Measurements from ENCODE around the gene FDXR. TPM values are rescaled to one million over a fixed set of nuclear protein-coding genes. Genes with fewer than 3 reads are reported as not detected.

The FDXR gene
- total and polyA plus RNA-seq, 2 of the 8 experiments (the other 6 are each of a cell fraction or from before 2014, with no cell fraction given), result 24.2 to 31.4 TPM

DNA sequence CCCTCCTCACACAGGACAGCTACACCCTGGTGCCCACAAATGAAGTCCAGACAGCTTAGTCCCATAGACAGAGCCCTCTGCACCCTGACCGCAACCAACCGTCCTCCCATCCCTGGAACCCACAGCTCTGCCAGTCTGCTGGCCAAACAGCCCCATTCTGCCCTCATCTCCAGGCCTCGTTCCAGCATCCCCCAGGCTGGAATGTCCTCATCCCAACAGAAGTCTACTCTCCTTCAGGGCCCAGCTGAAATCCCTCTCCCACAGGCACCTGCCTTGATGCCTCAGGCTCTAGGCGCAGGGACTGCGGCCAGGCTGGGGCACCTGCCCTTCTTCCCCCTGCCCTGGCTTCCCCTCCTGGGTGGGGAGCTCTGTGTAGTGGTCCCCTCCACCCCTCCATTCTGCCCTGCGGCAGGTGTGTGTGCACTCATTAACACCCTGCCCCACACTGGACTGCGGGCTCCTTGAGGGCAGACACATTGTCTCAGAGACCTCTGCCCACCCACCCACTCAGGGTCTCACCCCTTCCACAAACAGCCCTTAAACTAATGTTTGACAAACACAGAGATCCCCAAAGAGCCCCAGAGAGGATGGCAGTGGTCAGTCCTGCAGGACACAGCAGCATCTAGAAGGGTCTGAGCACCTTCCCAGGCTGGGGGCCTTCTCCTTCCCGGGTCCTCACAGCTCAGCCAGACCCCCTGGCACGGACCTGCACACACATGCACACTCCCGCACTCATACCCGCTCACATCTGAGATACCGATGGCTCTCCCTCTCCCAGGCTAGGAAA lies 13.9 kb downstream of the FDXR start:
- peaks cover 52 to 79% (median 71%) of the 10 kb centered on the region in 4 experiments for H3K27me3 ChIP-seq (replicated peaks in 1 of 4; ENCODE audit: control insufficient read depth in 3 of 4, extremely low read depth in 1 of 4, insufficient read depth in 3 of 4, low read length in 3 of 4)

More for the DNA sequence above, 13.9 kb downstream of the FDXR start:
- Histone ChIP-seq H3K23me2 (ENCODE audit: low read depth, low read length) (no peaks in the 10 kb centered on the region; the same call in 1 of the 2 replicates), H3K14ac (ENCODE audit: insufficient read length) (no peak overlapping the region), H2AFZ (ENCODE audit: low read length) (no peak overlapping the region), H2AK5ac (ENCODE audit: low read depth, low read length) (no peak overlapping the region), H4K5ac (ENCODE audit: insufficient read length, low read depth, low read length) (no peak overlapping the region), H2BK15ac (ENCODE audit: low read length) (peak overlapping the region; percentile 29; the same call in 1 of the 2 replicates), H3K79me2 (ENCODE audit: control insufficient read depth in 1 of 2, insufficient read depth in 2 of 2, low read length in 2 of 2) (no peaks in the 10 kb centered on the region), H3K9ac (replicated peaks in 1 of 4; ENCODE audit: extremely low read depth in 1 of 4, low read depth in 3 of 4, low read length in 3 of 4) (no peak overlapping the region), H3K36me3 (ENCODE audit: control insufficient read depth in 2 of 4, insufficient read depth in 4 of 4, low read length in 3 of 4) (peaks cover 0 to 14% (median under 1%) of the 10 kb centered on the region in 4 experiments; a peak in 2 of 8 replicates), H3K18ac (ENCODE audit: extremely low read depth, low read length) (no peak overlapping the region), H2BK20ac (ENCODE audit: low read length) (no peak overlapping the region), H3K9me3 (ENCODE audit: insufficient read depth in 2 of 2, low read depth in 1 of 2, low read length in 1 of 2) (no peaks in the 10 kb centered on the region), H2BK120ac (replicated peaks; ENCODE audit: low read depth, low read length) (no peak overlapping the region), H4K8ac (ENCODE audit: extremely low read depth, insufficient read depth, low read length) (no peak overlapping the region), H3K4me2 (ENCODE audit: insufficient read depth in 1 of 2, low read depth in 2 of 2, low read length in 2 of 2) (peak overlapping the region; percentile 64 to 74), H2BK12ac (ENCODE audit: low read depth, low read length) (no peak overlapping the region), H2BK5ac (ENCODE audit: low read depth, low read length) (no peak overlapping the region), H4K91ac (replicated peaks; ENCODE audit: insufficient read length, low read length) (no peak overlapping the region), H3K23ac (ENCODE audit: insufficient read length) (no peak overlapping the region), H3K4ac (replicated peaks; ENCODE audit: insufficient read length, low read depth, low read length) (no peak overlapping the region), H3K56ac (replicated peaks; ENCODE audit: insufficient read length, low read depth, low read length) (no peak overlapping the region), H3K79me1 (ENCODE audit: low read depth, low read length) (no peaks in the 10 kb centered on the region), H3K27ac (ENCODE audit: low read depth, low read length) (no peak overlapping the region), H3K4me1 (replicated peaks in 1 of 4; ENCODE audit: control insufficient read depth in 3 of 4, insufficient read depth in 4 of 4, low read length in 3 of 4) (peaks cover 0 to 9% (median 5%) of the 10 kb centered on the region in 4 experiments; a peak in 4 of 7 replicates), H3K4me3 (ENCODE audit: extremely low read depth in 1 of 4, insufficient read depth in 2 of 4, low read depth in 3 of 4, low read length in 4 of 4) (peak overlapping the region in 1 of 4 experiments; percentile 60; a peak in 3 of 8 replicates), H4K20me1 (replicated peaks in 1 of 2; ENCODE audit: control insufficient read depth in 1 of 2, insufficient read depth in 2 of 2, low read length in 2 of 2) (peaks cover 2 to 4% of the 10 kb centered on the region in 2 experiments)
- ChIA-PET CTCF (ENCODE audit: partially characterized antibody) (interaction anchor here (0.5 to 99.6 kb wide), 10 partner anchors 15 to 234 kb away, joined by 3 to 2981 read pairs (median 6); partner anchors contain the start of genes FDXR, GRIN2C, NAT9 and OTOP2), POLR2A (ENCODE audit: partially characterized antibody) (interaction anchor here (1.1 to 1.8 kb wide), 3 partner anchors 14 to 75 kb away, joined by 3 to 6 read pairs (median 5); partner anchors contain the start of gene FDXR)
- DNase-seq (ENCODE audit: low read depth in 1 of 2, low spot score in 2 of 2), result no peak
- 76% methylated on average over 9 of the region's 12 CpGs; no CpG with 5 or more reads in 1 of the 2 experiments for WGBS, 2 experiments (ENCODE audit: extremely low coverage in 1 of 2, insufficient coverage in 1 of 2, insufficient read length in 1 of 2, insufficient replicate concordance in 2 of 2, low coverage in 1 of 2, low lambda C conversion rate in 2 of 2, missing lambda C conversion rate in 1 of 2)
- TF ChIP-seq TAF7 (optimal IDR thresholded peaks at IDR 0.05; ENCODE audit: borderline replicate concordance, low read depth, low read length) (no peak), KDM4A (IDR thresholded peaks at IDR 0.05; ENCODE audit: low read depth, low read length, severe bottlenecking) (no peak), SIX5 (IDR thresholded peaks at IDR 0.05; ENCODE audit: low read depth, low read length) (no peak), SUZ12 (IDR thresholded peaks at IDR 0.05; ENCODE audit: low read length) (no peak)
- FAIRE-seq, result no peak

Measured in H1 (cell line).